ENCODE results near the gene TTC39C.

The TTC39C gene

DNA sequence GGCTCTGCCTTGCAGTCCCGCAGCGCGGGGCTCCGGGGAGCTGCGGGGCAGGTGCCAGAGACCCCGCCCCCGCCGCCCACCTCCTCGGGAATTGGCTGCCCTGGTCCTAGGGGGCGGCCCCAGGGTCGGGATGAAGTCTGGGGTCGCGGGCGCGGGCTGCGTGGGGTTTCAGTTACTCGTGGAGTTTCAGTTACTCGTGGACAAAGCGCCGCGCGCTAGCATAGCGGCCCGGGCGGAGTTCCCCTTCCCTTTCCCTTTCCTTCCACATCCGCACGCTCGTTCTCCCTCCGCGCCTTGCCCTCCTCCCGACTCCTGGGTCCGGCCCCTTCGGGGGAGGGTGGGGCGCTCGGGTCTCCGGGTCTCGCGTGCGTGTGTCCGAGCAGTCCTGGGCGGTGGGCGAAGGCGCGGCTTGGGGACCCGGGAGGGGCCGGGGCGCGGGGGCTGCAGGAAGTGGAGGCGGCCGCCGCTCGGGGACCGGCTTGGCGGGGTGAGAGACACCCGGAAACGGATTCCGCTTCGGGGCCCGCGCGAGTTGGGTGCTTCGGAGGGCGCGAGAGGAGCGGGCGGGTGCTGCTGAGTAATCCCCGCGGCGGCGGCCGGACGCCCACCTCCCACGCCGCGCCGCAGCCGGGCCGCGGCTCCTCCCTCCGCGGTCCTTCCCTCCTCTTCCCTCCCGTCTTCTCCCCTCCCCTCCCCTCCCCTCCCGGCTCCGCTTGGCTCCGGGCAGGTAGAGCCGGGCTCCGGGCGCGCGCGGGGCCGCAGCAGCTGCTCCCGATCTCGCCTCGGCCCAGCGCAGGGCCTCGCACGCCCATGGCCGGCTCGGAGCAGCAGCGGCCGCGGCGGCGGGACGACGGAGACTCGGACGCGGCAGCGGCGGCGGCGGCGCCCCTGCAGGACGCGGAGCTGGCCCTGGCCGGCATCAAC is at the start of gene TTC39C:
TSS of gene TTC39C (plus strand) at position 693 of the 924 bp plus-strand sequence. CDS start at position 811, 118 bp downstream.
- no peaks in the 10 kb centered on the region for H3K9me3 Mint-ChIP-seq
- DNase-seq (ENCODE audit: low spot score in 2 of 2) = peak; percentile 68 to 79
- peak; percentile 73 for ATAC-seq (replicated peaks; ENCODE audit: extremely low read depth, poor library complexity, severe bottlenecking)
- peak within 1 kb of the TSS; percentile 93 for H3K27ac Mint-ChIP-seq (ENCODE audit: low read depth)
- H3K4me1 Mint-ChIP-seq = peaks cover 76% of the 10 kb centered on the region
- H3K4me3 Mint-ChIP-seq = peak within 1 kb of the TSS; percentile 99
- H3K36me3 Mint-ChIP-seq (ENCODE audit: insufficient read depth) = peaks cover 17% of the 10 kb centered on the region
- H3K27me3 Mint-ChIP-seq = no peaks in the 10 kb centered on the region

DNA sequence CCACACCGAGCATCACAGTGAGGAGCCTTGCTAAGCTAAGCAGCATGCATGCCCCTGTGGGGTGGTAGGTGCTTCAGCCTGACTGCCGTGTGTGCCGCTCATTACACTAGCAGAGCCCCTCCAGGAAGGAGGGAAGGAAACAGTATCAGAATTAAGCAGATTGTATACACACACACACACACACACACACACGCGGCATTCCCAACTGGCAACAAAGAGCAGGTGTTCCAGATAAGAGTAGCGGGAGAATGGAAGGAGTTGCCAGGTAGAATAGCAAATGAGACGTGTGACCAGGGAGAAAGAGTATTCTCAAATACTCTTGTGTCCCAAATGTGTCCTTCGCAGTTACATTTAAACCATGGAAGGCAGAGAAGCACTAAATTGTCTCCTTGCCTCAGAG is 47.6 kb upstream of the TTC39C start:
- peak overlapping the region; percentile 46 for H3K4me3 Mint-ChIP-seq

DNA sequence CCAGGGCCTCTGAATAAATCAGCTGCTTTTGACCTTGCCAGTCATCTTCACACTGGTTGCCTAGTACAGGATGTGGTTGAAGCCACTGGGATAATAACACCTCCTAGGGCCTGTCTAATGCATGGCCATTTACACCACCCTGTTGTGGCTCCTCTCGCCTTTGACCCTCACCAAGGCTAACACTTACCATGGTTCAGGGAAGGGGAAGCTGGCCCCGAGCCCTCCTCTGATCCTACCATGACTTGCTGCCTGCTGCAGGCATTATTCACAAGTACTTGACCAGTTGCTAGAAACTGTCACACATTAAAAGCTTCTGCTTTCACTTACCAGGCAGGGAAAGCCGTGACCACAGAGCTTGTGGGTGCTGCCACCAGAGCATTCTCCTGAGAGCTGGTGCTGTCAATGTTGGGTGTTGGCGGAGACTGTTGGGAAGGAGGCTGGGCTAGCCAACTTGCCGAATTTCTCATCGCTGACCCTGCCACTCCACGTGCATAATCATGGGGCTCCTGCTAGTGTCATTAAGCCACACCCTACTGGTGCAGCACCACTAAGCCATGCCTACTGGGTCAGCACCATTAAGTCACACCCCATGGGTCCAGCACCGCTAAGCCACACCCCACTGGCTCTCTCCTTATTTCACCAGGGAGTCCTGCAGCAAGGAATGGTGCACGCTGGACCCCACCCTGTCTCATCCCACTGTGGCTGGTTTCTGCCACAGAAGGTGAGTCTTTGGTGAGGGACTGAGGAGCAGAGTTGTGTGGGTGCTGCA is 47.0 kb upstream of the TTC39C start:
- no peaks in the 10 kb centered on the region for H3K27me3 Mint-ChIP-seq
- ATAC-seq (replicated peaks; ENCODE audit: extremely low read depth, poor library complexity, severe bottlenecking) = peak; percentile 46
- peak overlapping the region; percentile 22 for H3K27ac Mint-ChIP-seq (ENCODE audit: low read depth)
- no peaks in the 10 kb centered on the region for H3K9me3 Mint-ChIP-seq
- peaks cover 74% of the 10 kb centered on the region for H3K4me1 Mint-ChIP-seq
- peak overlapping the region; percentile 46 for H3K4me3 Mint-ChIP-seq
- H3K36me3 Mint-ChIP-seq (ENCODE audit: insufficient read depth) = peaks cover 6% of the 10 kb centered on the region
- peak in 1 of 2 donors; percentile 47 for DNase-seq (ENCODE audit: low spot score in 2 of 2)

More for the DNA sequence above, 47.6 kb upstream of the TTC39C start:
- Mint-ChIP-seq H3K27ac (ENCODE audit: low read depth) (peak overlapping the region; percentile 22), H3K27me3 (no peaks in the 10 kb centered on the region), H3K36me3 (ENCODE audit: insufficient read depth) (peaks cover 4% of the 10 kb centered on the region), H3K4me1 (peaks cover 68% of the 10 kb centered on the region), H3K9me3 (no peaks in the 10 kb centered on the region)
- ATAC-seq (replicated peaks; ENCODE audit: extremely low read depth, poor library complexity, severe bottlenecking) (no peak), DNase-seq (ENCODE audit: low spot score in 2 of 2) (no peak)

DNA sequence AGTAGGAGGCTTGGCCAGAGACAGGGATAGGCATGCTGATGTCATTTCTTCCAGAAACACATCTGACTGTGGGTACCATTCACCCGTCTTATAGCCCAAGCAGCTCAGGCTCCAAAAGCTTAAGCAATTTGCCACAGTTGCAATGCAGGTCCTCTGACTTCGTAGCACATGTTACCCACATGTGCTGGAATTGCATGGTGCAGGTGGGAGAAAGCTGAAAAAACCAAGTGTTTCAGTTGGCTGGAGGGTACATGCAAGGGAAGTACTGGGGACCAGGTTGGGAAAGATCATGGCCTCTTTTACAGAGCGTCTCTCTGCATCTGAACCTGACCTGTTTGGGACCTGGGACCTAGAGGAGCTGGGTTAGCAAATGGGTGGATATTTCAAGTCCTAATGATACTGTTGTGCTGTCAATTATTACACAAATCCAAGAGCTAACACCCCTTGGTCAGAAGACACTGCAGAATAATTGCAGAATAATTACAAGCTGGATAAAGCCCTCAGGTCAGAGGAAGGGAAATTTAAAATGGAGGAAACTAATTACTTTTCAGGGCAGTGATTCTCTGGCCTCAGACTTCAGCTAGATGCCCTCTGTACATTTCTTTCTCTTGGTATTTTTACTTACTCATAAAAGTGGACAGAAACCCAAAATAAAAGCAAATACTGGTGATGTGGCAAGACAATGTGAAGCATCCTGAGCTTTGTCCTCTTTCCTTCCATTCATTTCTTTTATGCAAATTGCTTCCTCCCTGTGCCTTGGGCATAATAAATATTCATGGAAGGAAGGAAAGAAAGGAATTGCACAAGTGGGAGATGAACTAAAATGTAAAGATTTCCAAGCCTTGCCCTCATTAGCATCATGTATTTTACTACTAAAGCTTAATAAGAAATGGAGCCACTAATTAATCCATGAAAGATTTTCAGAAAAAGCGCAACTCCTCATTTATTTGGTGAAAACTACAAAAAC is 45.6 kb upstream of the TTC39C start:
- Mint-ChIP-seq H3K4me1 (peaks cover 81% of the 10 kb centered on the region), H3K27me3 (no peaks in the 10 kb centered on the region), H3K36me3 (ENCODE audit: insufficient read depth) (peaks cover 6% of the 10 kb centered on the region), H3K9me3 (no peaks in the 10 kb centered on the region), H3K4me3 (no peak overlapping the region), H3K27ac (ENCODE audit: low read depth) (no peak overlapping the region)
- no peak for DNase-seq (ENCODE audit: low spot score in 2 of 2)
- ATAC-seq (replicated peaks; ENCODE audit: extremely low read depth, poor library complexity, severe bottlenecking) = no peak

DNA sequence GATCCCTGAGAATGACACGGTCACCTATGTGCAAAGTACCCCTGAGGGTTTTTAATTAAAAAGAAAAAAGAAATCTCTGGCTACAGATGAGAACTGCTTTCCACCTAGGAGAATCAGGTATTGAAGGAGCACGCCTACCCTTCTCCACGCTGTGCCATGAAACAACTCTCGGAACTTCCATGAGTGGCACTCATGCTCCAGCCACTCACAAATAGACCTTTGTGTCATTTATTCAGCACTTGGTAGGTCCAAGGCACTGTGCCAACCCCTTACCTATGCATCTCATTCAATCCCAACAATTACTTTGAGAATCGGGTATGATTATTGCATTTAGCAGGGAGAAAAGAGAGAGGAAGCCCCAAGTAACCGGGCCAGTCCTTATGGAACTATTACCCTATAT is 44.9 kb upstream of the TTC39C start:
- Mint-ChIP-seq H3K27me3 (no peaks in the 10 kb centered on the region), H3K9me3 (no peaks in the 10 kb centered on the region), H3K27ac (ENCODE audit: low read depth) (peak overlapping the region; percentile 94), H3K4me1 (peaks cover 81% of the 10 kb centered on the region), H3K36me3 (ENCODE audit: insufficient read depth) (peaks cover 7% of the 10 kb centered on the region), H3K4me3 (no peak overlapping the region)
- no peak for DNase-seq (ENCODE audit: low spot score in 2 of 2)
- ATAC-seq (replicated peaks; ENCODE audit: extremely low read depth, poor library complexity, severe bottlenecking) = no peak

DNA sequence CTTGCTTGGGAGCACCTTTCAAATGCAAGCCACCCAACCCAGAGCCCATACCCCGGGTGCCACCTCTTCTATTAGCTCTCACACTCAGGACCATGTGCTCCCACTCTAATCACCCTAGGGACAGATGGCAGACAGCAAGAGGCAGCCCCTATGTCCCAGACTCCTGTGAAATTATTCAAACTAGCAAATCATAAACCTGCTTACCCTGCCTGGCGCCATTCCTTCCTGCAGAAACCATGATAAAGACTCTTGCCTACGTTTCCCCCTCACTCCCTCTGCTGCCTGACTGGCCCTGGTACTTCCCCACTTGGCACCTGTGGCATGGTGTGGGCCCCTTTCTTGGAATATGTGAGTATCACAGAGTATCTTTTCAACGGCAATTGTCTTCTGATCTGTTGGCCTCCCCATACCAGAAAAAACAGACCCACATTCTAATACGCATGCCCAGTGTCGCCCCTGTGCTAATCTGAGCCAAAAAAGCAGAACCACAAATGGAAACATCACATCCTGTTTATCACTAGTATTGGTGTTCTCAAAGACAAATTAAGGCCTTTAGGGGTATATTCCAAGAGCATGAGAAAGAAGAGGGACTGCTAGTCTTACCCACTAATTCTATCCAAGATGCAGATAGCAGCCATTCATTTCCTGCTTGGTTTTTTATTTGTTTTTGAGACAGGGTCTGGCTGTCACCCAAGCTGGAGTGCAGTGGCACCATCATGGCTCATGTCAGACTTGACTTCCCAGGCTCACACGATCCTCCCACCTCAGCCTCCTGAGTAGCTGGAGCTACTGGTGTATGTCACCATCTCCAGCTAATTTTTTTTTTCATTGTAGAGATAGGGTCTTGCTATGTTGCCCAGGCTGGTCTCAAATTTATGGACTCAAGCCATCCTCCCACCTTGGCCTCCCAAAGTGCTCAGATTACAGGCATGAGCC is 44.1 kb upstream of the TTC39C start:
- Mint-ChIP-seq H3K9me3 (no peaks in the 10 kb centered on the region), H3K4me1 (peaks cover 81% of the 10 kb centered on the region), H3K27ac (ENCODE audit: low read depth) (peak overlapping the region; percentile 94), H3K27me3 (no peaks in the 10 kb centered on the region), H3K36me3 (ENCODE audit: insufficient read depth) (peaks cover 7% of the 10 kb centered on the region), H3K4me3 (peak overlapping the region; percentile 55)
- DNase-seq (ENCODE audit: low spot score in 2 of 2) (peak in 1 of 2 donors; percentile 51), ATAC-seq (replicated peaks; ENCODE audit: extremely low read depth, poor library complexity, severe bottlenecking) (peak; percentile 59)

DNA sequence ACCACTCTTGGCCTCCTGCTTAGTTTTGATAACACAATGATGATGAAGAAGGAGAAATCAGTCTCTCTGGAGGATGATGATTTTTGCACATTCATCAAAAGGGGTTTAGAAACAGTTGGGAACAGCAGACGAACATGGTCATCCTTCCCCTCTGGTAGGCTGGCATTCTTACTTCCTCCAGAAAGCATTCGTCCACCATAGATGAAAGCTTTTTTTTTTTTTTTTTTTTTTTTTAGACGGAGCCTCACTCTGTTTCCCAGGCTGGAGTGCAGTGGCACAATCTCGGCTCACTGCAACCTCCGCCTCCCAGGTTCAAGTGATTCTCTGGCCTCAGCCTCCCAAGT is 43.5 kb upstream of the TTC39C start:
- no peaks in the 10 kb centered on the region for H3K9me3 Mint-ChIP-seq
- no peaks in the 10 kb centered on the region for H3K27me3 Mint-ChIP-seq
- DNase-seq (ENCODE audit: low spot score in 2 of 2) (no peak), ATAC-seq (replicated peaks; ENCODE audit: extremely low read depth, poor library complexity, severe bottlenecking) (no peak)
- H3K4me3 Mint-ChIP-seq = peak overlapping the region; percentile 55
- H3K4me1 Mint-ChIP-seq = peaks cover 76% of the 10 kb centered on the region
- H3K27ac Mint-ChIP-seq (ENCODE audit: low read depth) = peak overlapping the region; percentile 94
- peaks cover 7% of the 10 kb centered on the region for H3K36me3 Mint-ChIP-seq (ENCODE audit: insufficient read depth)

DNA sequence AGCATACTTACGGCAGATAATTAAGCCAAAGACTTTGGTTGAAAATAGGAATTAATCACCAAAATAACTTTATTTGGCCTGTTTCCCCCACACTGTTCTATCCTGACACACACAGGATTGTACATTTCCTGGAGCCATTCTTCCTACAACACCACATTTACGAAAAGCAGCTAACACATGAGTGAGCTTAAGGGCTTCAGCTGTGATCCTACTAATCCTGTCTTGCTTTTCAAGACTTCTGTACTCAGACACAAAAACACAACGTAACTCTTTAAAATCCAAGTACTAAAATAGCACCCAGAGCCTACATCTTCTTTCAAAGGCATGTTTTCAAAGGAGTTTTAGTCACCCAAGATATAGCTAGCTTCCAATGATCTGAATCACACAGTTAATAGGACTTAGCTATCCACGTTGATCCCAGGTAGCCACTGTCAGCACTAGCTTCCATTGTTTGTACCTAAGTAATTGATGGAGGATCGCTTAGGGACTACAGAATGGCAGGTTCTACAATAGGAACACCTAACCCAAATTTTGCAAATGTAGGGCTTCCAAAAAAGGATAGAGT is 42.8 kb upstream of the TTC39C start:
- Mint-ChIP-seq H3K27me3 (no peaks in the 10 kb centered on the region), H3K4me1 (peaks cover 75% of the 10 kb centered on the region), H3K27ac (ENCODE audit: low read depth) (peak overlapping the region; percentile 95), H3K4me3 (no peak overlapping the region), H3K36me3 (ENCODE audit: insufficient read depth) (peaks cover 7% of the 10 kb centered on the region), H3K9me3 (no peaks in the 10 kb centered on the region)
- ATAC-seq (replicated peaks; ENCODE audit: extremely low read depth, poor library complexity, severe bottlenecking) (no peak), DNase-seq (ENCODE audit: low spot score in 2 of 2) (no peak)

DNA sequence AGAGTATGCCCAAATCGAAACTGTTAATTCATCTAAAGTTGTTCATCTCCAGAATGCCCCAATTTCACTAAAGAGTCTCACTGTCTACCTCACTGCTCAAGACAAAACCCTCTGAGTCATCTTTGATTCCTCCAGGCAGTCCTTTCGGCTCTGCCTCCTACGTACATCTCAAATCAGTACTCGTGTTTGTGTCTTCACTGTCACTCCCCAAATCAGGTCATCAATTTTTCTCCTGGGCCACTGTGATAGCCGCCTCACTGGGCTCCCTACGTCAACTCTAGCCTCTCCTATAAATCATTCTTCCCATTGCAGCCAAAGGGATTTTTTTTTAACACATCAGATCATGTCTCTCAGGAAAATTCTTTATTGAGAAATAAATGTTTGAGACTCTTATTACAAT is 42.1 kb upstream of the TTC39C start:
- ATAC-seq (replicated peaks; ENCODE audit: extremely low read depth, poor library complexity, severe bottlenecking) (peak; percentile 68), DNase-seq (ENCODE audit: low spot score in 2 of 2) (peak in 1 of 2 donors; percentile 15)
- H3K27ac Mint-ChIP-seq (ENCODE audit: low read depth) = peak overlapping the region; percentile 95
- H3K4me1 Mint-ChIP-seq = peaks cover 73% of the 10 kb centered on the region
- H3K36me3 Mint-ChIP-seq (ENCODE audit: insufficient read depth) = peaks cover 7% of the 10 kb centered on the region
- no peaks in the 10 kb centered on the region for H3K9me3 Mint-ChIP-seq
- no peaks in the 10 kb centered on the region for H3K27me3 Mint-ChIP-seq
- H3K4me3 Mint-ChIP-seq = peak overlapping the region; percentile 43

DNA sequence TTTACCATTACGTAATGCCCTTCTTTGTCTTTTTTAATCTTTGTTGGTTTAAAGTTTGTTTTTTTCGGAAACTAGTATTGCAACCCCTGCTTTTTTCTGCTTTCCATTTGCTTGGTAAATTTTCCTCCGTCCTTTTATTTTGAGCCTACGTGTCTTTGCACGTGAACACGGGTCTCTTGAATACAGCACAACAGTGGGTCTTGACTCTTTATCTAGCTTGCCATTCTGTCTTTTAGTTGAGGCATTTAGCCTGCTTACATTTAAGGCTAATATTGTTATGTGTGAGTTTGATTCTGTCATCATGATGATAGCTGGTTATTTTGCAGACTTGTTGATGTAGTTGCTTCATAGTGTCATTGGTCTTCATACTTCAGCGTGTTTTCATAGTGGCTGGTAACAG is 37.5 kb upstream of the TTC39C start:
- Mint-ChIP-seq H3K36me3 (ENCODE audit: insufficient read depth) (peaks cover 5% of the 10 kb centered on the region), H3K4me1 (peaks cover 43% of the 10 kb centered on the region), H3K27me3 (no peaks in the 10 kb centered on the region), H3K4me3 (no peak overlapping the region), H3K9me3 (no peaks in the 10 kb centered on the region), H3K27ac (ENCODE audit: low read depth) (no peak overlapping the region)
- ATAC-seq (replicated peaks; ENCODE audit: extremely low read depth, poor library complexity, severe bottlenecking) = no peak
- no peak for DNase-seq (ENCODE audit: low spot score in 2 of 2)

Measured in central memory CD8-positive, alpha-beta T cell (primary cell).